HEK293 (cell line): ENCODE measurements around the gene EML1.

Experiments used
- CTCF ChIA-PET: fragments of 350-600 bp; formaldehyde crosslinking; extraction: SDS; loops from one replicate; lab custom pipeline; 2021; ENCODE audit warnings: antibody characterized with exemption; lab: Yijun Ruan, JAX
- POLR2A ChIA-PET: fragments of 300-600 bp; formaldehyde crosslinking; extraction: SDS; loops from one replicate; lab custom pipeline; 2020; ENCODE audit warnings: antibody characterized with exemption, inconsistent platforms; lab: Yijun Ruan, JAX
- H3K27ac ChIP-seq: fragments of 200-500 bp; sonication (Bioruptor generic); 2 replicates; pipeline ENCODE4 v1.5.1; 2014; ENCODE audit warnings: low read depth, low read length, control low read depth, inconsistent platforms; ENCODE audit errors: extremely low read depth
- H3K36me3 ChIP-seq, 2 experiments: fragments of 200-500 bp in 1 of 2; sonication (Bioruptor generic) in 1 of 2; 1 replicate in 1 of 2; 2 replicates in 1 of 2; pipeline ENCODE4 v1.5.1; 2014 to 2017; ENCODE audit warnings: inconsistent platforms in 2 of 2, low read length in 2 of 2; ENCODE audit not compliant: control insufficient read depth in 2 of 2, insufficient read depth in 1 of 2
- H3K4me1 ChIP-seq: fragments of 200-500 bp; sonication (Bioruptor generic); 2 replicates; pipeline ENCODE4 v1.5.1; 2014; ENCODE audit warnings: mild to moderate bottlenecking, low read length, inconsistent platforms; ENCODE audit not compliant: control insufficient read depth, insufficient read depth
- H3K4me3 ChIP-seq: 2 replicates; pipeline ENCODE4 v1.5.1; 2011; ENCODE audit warnings: low read depth, mild to moderate bottlenecking, control low read depth, low read length, moderate library complexity
- H3K9me3 ChIP-seq: fragments of 200-500 bp; sonication (Bioruptor generic); 2 replicates; pipeline ENCODE4 v1.5.1; 2014; ENCODE audit warnings: low read depth, low read length, inconsistent platforms; ENCODE audit not compliant: control insufficient read depth, insufficient read depth
- FEZF1 ChIP-seq: fragments of 450-650 bp; formaldehyde crosslinking; IDR thresholded peaks from 2 replicates; pipeline ENCODE4 v1.5.1; 2016; ENCODE audit warnings: missing biosample characterization, missing genetic modification characterization
- GLIS1 ChIP-seq: fragments of 450-650 bp; formaldehyde crosslinking; IDR thresholded peaks from 2 replicates; pipeline ENCODE4 v1.5.1; 2016; ENCODE audit warnings: missing biosample characterization, missing genetic modification characterization
- KLF10 ChIP-seq: fragments of 450-650 bp; IDR thresholded peaks from 2 replicates; pipeline ENCODE4 v1.5.1; 2018; ENCODE audit warnings: missing biosample characterization, mild to moderate bottlenecking, missing genetic modification characterization
- PRDM1 ChIP-seq: fragments of 450-650 bp; formaldehyde crosslinking; IDR thresholded peaks from 2 replicates; pipeline ENCODE4; 2016; ENCODE audit warnings: missing biosample characterization, missing genetic modification characterization
- PRDM6 ChIP-seq: fragments of 450-650 bp; formaldehyde crosslinking; IDR thresholded peaks from 2 replicates; pipeline ENCODE4 v1.5.1; 2017; ENCODE audit warnings: missing biosample characterization, missing genetic modification characterization
- SCRT1 ChIP-seq: fragments of 450-650 bp; formaldehyde crosslinking; IDR thresholded peaks from 2 replicates; pipeline ENCODE4 v1.5.1; 2016; ENCODE audit warnings: missing biosample characterization, missing genetic modification characterization, borderline replicate concordance
- SCRT2 ChIP-seq: fragments of 450-650 bp; formaldehyde crosslinking; IDR thresholded peaks from 2 replicates; pipeline ENCODE4 v1.5.1; 2016; ENCODE audit warnings: missing biosample characterization, missing genetic modification characterization
- TRIM28 ChIP-seq: IDR thresholded peaks from 2 replicates; pipeline ENCODE4 v1.6.1; 2011; ENCODE audit warnings: low read length, control low read depth, borderline replicate concordance
- ZBTB17 ChIP-seq: fragments of 450-650 bp; formaldehyde crosslinking; IDR thresholded peaks from 2 replicates; pipeline ENCODE4 v1.5.1; 2016; ENCODE audit warnings: missing biosample characterization, missing genetic modification characterization
- ZFP69B ChIP-seq: fragments of 450-650 bp; formaldehyde crosslinking; IDR thresholded peaks from 2 replicates; pipeline ENCODE4 v1.5.1; 2016; ENCODE audit warnings: missing biosample characterization, missing genetic modification characterization
- ZIC2 ChIP-seq: fragments of 450-650 bp; formaldehyde crosslinking; IDR thresholded peaks from 2 replicates; pipeline ENCODE4 v1.5.1; 2016; ENCODE audit warnings: missing biosample characterization, missing genetic modification characterization
- ZNF2 ChIP-seq: fragments of 450-650 bp; formaldehyde crosslinking; IDR thresholded peaks from 2 replicates; pipeline ENCODE4 v1.5.1; 2016; ENCODE audit warnings: missing biosample characterization, missing genetic modification characterization
- ZNF600 ChIP-seq: fragments of 450-650 bp; formaldehyde crosslinking; IDR thresholded peaks from 2 replicates; pipeline ENCODE4 v1.5.1; 2016; ENCODE audit warnings: missing biosample characterization, missing genetic modification characterization
- ZNF624 ChIP-seq: fragments of 450-650 bp; formaldehyde crosslinking; IDR thresholded peaks from 2 replicates; pipeline ENCODE4 v1.5.1; 2017; ENCODE audit warnings: missing biosample characterization, missing genetic modification characterization
- ZNF629 ChIP-seq: fragments of 450-650 bp; formaldehyde crosslinking; IDR thresholded peaks from 2 replicates; pipeline ENCODE4 v1.5.1; 2017; ENCODE audit warnings: missing biosample characterization, missing genetic modification characterization
- ZNF654 ChIP-seq: fragments of 450-650 bp; formaldehyde crosslinking; IDR thresholded peaks from 2 replicates; pipeline ENCODE4 v1.5.1; 2016; ENCODE audit warnings: low read depth, missing biosample characterization, missing genetic modification characterization
- ZNF664 ChIP-seq: fragments of 450-650 bp; formaldehyde crosslinking; IDR thresholded peaks from 2 replicates; pipeline ENCODE4 v1.5.1; 2016; ENCODE audit warnings: missing biosample characterization, missing genetic modification characterization
- ZSCAN18 ChIP-seq: fragments of 450-650 bp; formaldehyde crosslinking; IDR thresholded peaks from 2 replicates; pipeline ENCODE4 v1.5.1; 2016; ENCODE audit warnings: missing biosample characterization, missing genetic modification characterization
- TF ChIP-seq, protein P1 (sequence below): fragments of 450-650 bp; formaldehyde crosslinking; IDR thresholded peaks from 2 replicates; pipeline ENCODE4 v1.5.1; 2016; ENCODE audit warnings: missing biosample characterization, missing genetic modification characterization
- TF ChIP-seq, protein P2 (sequence below): fragments of 450-650 bp; formaldehyde crosslinking; IDR thresholded peaks from 2 replicates; pipeline ENCODE4 v1.5.1; 2016; ENCODE audit warnings: missing biosample characterization, missing genetic modification characterization

Gene EML1

DNA sequence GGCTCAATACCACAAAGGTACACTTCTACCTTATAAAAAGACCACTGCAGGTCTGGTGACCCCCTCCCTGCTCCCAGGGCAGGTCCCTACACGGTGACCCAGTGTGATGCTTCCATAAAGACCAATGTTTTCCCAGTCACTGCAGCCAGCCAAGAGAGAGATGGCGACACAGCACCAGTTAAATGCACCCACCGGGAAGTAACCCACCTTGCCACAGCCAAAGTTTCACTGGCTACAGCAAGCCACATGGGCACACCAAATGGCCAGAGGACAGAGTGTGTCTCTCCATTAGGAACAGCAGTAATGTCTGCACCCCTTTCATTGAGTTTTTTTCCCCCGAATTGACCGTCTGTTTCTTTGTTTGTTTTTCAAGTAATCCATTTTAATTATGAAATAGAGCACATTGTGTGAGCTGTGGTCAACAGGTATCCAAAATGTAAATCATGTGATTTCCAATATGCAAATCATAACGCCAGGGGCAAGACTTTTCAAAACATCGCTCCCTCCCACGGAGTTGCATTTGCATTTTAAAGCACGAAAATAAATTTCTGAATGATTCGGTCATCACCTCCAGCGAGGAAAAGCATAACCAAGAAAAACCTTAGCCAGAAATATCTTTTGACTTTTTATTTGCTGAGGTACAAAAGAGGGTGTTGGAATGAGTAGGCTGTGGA lies 48.9 kb upstream of the EML1 start:
- TF ChIP-seq GLIS1 (peak; percentile 75), ZSCAN18 (tag by site-specific recombination) (no peak), PRDM1 (tag by site-specific recombination) (no peak), ZNF624 (tag by site-specific recombination) (no peak), PRDM6 (tag by site-specific recombination) (0 out of 2 replicates have a peak, but pooled peaks have one; percentile 31), SCRT2 (tag by site-specific recombination) (peak; percentile 86), SCRT1 (tag by site-specific recombination) (0 out of 2 replicates have a peak, but pooled peaks have one; percentile 48), ZBTB17 (tag by site-specific recombination) (0 out of 2 replicates have a peak, but pooled peaks have one; percentile 49), ZNF664 (tag by site-specific recombination) (no peak), KLF10 (tag by site-specific recombination) (no peak), ZIC2 (peak; percentile 39), ZNF654 (tag by site-specific recombination) (peak; percentile 54)
- TF ChIP-seq, protein P1, sequence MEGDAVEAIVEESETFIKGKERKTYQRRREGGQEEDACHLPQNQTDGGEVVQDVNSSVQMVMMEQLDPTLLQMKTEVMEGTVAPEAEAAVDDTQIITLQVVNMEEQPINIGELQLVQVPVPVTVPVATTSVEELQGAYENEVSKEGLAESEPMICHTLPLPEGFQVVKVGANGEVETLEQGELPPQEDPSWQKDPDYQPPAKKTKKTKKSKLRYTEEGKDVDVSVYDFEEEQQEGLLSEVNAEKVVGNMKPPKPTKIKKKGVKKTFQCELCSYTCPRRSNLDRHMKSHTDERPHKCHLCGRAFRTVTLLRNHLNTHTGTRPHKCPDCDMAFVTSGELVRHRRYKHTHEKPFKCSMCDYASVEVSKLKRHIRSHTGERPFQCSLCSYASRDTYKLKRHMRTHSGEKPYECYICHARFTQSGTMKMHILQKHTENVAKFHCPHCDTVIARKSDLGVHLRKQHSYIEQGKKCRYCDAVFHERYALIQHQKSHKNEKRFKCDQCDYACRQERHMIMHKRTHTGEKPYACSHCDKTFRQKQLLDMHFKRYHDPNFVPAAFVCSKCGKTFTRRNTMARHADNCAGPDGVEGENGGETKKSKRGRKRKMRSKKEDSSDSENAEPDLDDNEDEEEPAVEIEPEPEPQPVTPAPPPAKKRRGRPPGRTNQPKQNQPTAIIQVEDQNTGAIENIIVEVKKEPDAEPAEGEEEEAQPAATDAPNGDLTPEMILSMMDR (tag by site-specific recombination) = peak; percentile 73; the same call in 1 of the 2 replicates
- TF ChIP-seq, all 188 proteins: peak for 8
- Histone ChIP-seq H3K9me3 (no peaks in the 10 kb centered on the region), H3K36me3 (no peaks in the 10 kb centered on the region), H3K4me1 (peaks cover 29% of the 10 kb centered on the region), H3K27ac (no peak overlapping the region), H3K4me3 (no peak overlapping the region)
- CTCF ChIA-PET = interaction anchor here (0.6 to 1.7 kb wide), 5 partner anchors 14 to 497 kb away, joined by 3 to 6 read pairs (median 4); no protein-coding TSS in a partner anchor
- POLR2A ChIA-PET = no interaction called here

- Histone ChIP-seq H3K4me3 (no peak overlapping the region), H3K36me3 (no peaks in the 10 kb centered on the region), H3K9me3 (no peaks in the 10 kb centered on the region), H3K4me1 (peaks cover 29% of the 10 kb centered on the region), H3K27ac (no peak overlapping the region)
- ChIA-PET CTCF (interaction anchor here (1.0 to 1.7 kb wide), 5 partner anchors 14 to 497 kb away, joined by 3 to 4 read pairs (median 3); no protein-coding TSS in a partner anchor), POLR2A (no interaction called here)
- TF ChIP-seq, protein P2, sequence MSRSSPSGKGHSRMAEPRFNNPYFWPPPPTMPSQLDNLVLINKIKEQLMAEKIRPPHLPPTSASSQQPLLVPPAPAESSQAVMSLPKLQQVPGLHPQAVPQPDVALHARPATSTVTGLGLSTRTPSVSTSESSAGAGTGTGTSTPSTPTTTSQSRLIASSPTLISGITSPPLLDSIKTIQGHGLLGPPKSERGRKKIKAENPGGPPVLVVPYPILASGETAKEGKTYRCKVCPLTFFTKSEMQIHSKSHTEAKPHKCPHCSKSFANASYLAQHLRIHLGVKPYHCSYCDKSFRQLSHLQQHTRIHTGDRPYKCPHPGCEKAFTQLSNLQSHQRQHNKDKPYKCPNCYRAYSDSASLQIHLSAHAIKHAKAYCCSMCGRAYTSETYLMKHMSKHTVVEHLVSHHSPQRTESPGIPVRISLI (tag by site-specific recombination) = 0 out of 2 replicates have a peak, but pooled peaks have one; percentile 42
- TF ChIP-seq ZNF2 (no peak), TRIM28 (no peak), FEZF1 (tag by site-specific recombination) (no peak), ZFP69B (tag by site-specific recombination) (0 out of 2 replicates have a peak, but pooled peaks have one; percentile 7), ZNF600 (tag by site-specific recombination) (peak; percentile 12; the same call in 1 of the 2 replicates), ZNF629 (peak; percentile 31; the same call in 1 of the 2 replicates)
These were observed 48.4 kb upstream of the EML1 start for GRCh38 chr14:99744873-99745224.
